Measurements from ENCODE around the gene FOXO3.

The FOXO3 gene

DNA sequence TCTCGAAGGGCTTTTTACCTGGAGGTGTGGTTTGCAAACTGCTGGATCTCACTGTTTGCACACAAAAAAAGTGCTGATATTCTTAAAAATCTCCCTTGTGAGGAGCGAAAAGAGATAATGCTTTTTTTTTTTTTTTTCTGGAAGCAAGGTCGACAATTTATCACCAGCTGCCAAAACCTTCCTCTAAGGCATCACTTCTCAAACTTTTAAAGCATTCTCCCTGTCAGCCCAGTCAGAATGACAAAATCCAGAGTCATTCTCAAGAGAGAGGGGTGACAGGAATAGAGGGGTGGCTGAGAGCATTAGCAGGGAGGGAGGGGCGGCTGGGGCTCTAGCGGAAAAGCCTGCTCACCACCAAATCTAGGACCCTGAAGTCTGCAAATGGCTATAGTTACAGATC lies 150.4 kb downstream of the FOXO3 start:
- TF ChIP-seq, protein P1, sequence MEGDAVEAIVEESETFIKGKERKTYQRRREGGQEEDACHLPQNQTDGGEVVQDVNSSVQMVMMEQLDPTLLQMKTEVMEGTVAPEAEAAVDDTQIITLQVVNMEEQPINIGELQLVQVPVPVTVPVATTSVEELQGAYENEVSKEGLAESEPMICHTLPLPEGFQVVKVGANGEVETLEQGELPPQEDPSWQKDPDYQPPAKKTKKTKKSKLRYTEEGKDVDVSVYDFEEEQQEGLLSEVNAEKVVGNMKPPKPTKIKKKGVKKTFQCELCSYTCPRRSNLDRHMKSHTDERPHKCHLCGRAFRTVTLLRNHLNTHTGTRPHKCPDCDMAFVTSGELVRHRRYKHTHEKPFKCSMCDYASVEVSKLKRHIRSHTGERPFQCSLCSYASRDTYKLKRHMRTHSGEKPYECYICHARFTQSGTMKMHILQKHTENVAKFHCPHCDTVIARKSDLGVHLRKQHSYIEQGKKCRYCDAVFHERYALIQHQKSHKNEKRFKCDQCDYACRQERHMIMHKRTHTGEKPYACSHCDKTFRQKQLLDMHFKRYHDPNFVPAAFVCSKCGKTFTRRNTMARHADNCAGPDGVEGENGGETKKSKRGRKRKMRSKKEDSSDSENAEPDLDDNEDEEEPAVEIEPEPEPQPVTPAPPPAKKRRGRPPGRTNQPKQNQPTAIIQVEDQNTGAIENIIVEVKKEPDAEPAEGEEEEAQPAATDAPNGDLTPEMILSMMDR (IDR thresholded peaks at IDR 0.05; ENCODE audit: low read depth, low read length), result no peak
- DNase-seq (ENCODE audit: low read depth in 2 of 2), result no peak
- no peak overlapping the region for H3K4me3 ChIP-seq (replicated peaks in 1 of 2; ENCODE audit: low read depth in 2 of 2, low read length in 2 of 2)

DNA sequence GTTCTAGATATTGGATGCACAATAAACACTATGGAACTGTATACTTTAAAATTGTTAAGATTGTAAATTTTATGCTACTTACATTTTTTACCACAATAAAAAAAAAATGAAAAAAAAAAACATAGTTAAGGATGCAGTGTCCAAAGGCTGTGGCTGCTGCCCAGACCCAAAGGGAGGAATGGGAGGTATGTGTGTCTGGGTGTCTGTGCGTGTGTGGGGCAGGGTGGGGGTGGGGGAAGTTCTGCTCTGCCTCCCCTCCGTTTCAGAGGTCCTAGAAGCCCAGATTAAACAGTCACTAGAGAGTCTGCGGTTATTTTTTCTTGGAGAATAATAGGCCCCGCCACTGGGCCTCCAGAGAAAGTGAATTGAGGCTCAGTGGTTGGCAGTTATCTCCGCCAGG lies 151.1 kb downstream of the FOXO3 start:
- DNase-seq (ENCODE audit: low read depth in 2 of 2), result no peak
- TF ChIP-seq, protein P1 (IDR thresholded peaks at IDR 0.05; ENCODE audit: low read depth, low read length), result no peak
- no peak overlapping the region for H3K4me3 ChIP-seq (replicated peaks in 1 of 2; ENCODE audit: low read depth in 2 of 2, low read length in 2 of 2)

DNA sequence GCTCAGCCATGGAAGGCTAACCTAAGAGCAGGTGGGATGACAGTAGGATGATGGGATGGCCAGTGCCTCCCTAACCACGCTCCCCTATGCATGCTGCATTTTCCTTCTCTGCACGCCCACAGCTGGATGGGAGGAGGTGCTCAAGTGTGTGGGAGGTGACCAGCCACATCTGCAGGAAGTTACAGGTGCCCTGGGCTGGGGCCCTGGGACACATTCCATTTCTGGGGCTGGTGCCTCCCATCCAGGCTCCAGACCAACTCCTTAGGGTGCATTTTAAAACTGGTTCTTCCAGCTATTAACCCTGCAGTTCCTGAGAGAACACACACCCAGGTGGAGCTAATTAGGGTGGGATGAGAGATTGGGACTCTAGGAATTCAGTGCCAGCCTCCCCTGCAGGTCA lies 152.2 kb downstream of the FOXO3 start:
- H3K4me3 ChIP-seq (replicated peaks in 1 of 2; ENCODE audit: low read depth in 2 of 2, low read length in 2 of 2), result no peak overlapping the region
- no peak for DNase-seq (ENCODE audit: low read depth in 2 of 2)
- TF ChIP-seq, protein P1 (IDR thresholded peaks at IDR 0.05; ENCODE audit: low read depth, low read length), result no peak

DNA sequence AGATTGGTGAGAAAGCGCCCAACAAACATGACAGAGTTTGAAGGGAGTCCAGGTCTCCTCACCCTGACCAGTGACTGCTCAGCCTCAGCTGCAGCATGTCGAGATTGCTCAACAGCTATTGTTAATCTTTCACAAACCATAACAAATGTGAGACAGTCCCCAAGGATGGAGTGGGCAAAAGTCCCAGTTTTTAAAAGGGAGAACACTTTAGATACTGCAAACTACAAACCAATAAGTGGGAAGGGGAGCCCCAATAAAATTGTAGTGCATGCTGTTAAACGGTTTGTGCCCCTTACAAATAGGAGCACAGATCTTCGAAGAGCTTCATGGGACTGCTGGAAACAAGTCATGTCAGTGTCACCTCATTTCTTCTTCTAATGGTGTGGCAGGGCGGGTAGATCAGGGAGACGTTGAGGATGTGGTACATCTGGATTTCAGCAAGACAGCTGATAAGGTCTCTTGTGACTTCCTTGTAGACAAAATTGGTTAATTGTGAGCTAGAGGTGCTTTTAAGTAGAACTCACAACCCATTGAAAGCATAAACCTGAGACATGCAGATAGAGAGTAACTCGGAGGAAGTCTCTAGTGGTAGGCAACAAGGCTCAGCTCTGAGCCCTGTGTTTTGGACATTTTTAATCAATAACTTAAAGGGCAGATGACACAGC lies 153.5 kb downstream of the FOXO3 start:
- H3K4me3 ChIP-seq (replicated peaks in 1 of 2; ENCODE audit: low read depth in 2 of 2, low read length in 2 of 2), result no peak overlapping the region
- peak; percentile 83 for DNase-seq (ENCODE audit: low read depth in 2 of 2)
- TF ChIP-seq, protein P1 (IDR thresholded peaks at IDR 0.05; ENCODE audit: low read depth, low read length), result no peak

DNA sequence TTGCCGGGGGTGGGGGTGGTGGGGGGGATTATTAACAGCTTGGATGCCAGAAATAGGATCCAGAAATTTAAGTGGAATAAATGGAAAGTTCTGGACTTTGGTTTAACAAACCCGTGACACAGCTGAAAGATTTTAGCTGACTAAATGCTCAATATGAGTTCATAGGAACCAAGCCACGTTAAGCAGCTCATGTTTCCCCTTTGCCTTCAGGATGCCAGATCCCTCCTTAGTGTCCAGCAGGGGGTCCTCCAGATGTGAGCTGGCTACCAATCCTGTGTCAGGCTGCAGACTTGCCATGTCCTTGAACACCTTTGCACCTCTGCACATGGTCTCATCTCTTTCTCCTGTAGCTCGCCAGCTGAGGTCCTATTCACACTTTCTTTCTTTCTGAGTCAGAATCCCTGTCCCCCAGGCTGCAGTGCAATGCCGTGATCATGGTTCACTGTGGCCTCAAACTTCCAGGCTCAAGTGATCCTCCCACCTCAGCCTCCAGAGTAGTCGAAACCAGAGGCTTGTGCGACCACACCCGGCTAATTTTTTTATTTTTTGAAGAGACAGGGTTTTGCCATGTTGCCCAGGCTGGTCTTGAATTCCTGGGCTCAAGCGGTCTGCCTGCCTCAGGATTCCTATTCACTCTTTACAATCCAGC lies 154.2 kb downstream of the FOXO3 start:
- DNase-seq (ENCODE audit: low read depth in 2 of 2), result peak in 1 of 2 donors; percentile 36
- no peak overlapping the region for H3K4me3 ChIP-seq (replicated peaks in 1 of 2; ENCODE audit: low read depth in 2 of 2, low read length in 2 of 2)
- TF ChIP-seq, protein P1 (IDR thresholded peaks at IDR 0.05; ENCODE audit: low read depth, low read length), result no peak

DNA sequence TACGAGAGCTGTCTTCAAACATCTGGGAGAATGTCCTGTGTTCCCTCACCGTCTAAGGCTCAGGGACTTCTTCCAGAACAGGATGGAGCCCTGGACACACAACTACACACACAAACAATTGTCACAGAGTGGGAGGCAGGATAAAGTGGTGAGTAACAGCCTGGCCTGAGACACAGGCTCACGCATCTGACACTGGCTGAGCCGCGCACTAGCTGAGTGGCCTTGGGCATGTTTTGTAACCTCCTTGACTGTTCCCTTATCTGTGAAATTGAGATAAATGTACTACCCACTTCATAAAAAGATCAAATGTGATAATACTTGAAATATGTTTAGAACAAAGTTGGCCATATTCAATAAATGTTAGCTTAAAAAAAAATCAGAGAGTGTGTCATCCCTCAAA lies 155.1 kb downstream of the FOXO3 start:
- DNase-seq (ENCODE audit: low read depth in 2 of 2), result peak; percentile 46 to 63
- no peak overlapping the region for H3K4me3 ChIP-seq (replicated peaks in 1 of 2; ENCODE audit: low read depth in 2 of 2, low read length in 2 of 2)
- TF ChIP-seq, protein P1 (IDR thresholded peaks at IDR 0.05; ENCODE audit: low read depth, low read length), result no peak

All from cardiac fibroblast (primary cell).